ENCODE data around the gene ZNF385B.

ZNF385B gene

DNA sequence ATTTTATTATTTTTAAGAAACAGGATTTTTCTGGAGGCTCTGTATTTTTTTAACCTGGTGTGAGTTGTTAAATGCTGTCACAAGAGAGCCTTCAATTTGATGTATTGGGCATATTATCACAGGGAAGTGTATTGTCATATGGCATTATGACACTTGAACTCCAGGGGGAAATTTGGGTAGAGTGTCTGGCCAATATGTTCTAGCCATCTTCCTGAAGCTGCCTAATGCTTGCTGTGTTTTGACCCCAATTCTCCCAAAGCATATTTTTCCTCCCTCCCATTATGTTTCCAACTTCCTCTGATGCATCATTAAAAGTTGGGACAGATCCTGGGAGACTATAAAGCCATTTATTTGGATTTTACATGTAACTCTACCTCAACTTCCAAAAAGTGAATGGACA, 382.6 kb downstream of the ZNF385B start:
- TF ChIP-seq, protein P1, sequence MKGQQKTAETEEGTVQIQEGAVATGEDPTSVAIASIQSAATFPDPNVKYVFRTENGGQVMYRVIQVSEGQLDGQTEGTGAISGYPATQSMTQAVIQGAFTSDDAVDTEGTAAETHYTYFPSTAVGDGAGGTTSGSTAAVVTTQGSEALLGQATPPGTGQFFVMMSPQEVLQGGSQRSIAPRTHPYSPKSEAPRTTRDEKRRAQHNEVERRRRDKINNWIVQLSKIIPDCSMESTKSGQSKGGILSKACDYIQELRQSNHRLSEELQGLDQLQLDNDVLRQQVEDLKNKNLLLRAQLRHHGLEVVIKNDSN (IDR thresholded peaks at IDR 0.05): no peak
- TF ChIP-seq RAD21 (IDR thresholded peaks at IDR 0.05; ENCODE audit: low read depth): no peak
- TF ChIP-seq REST (IDR thresholded peaks at IDR 0.05; ENCODE audit: low read depth): no peak
- no peak for TF ChIP-seq NFIC (IDR thresholded peaks at IDR 0.05)
- no peak for TF ChIP-seq CREB1 (IDR thresholded peaks at IDR 0.05; ENCODE audit: low read depth)
- no peak for TF ChIP-seq YY1 (IDR thresholded peaks at IDR 0.05; ENCODE audit: low read depth)
- no peak for TF ChIP-seq TCF12 (IDR thresholded peaks at IDR 0.05; ENCODE audit: low read depth)
- TF ChIP-seq CEBPB (IDR thresholded peaks at IDR 0.05): no peak

- TF ChIP-seq ZBTB7A (IDR thresholded peaks at IDR 0.05; ENCODE audit: low read depth): no peak
- no peak for TF ChIP-seq TCF12 (IDR thresholded peaks at IDR 0.05; ENCODE audit: low read depth)
- no peak for TF ChIP-seq REST (IDR thresholded peaks at IDR 0.05; ENCODE audit: low read depth)
- no peak for TF ChIP-seq FOXM1 (IDR thresholded peaks at IDR 0.05; ENCODE audit: borderline replicate concordance, low read depth)
- no peak for TF ChIP-seq CEBPB (IDR thresholded peaks at IDR 0.05)
- no peak for TF ChIP-seq TEAD4 (IDR thresholded peaks at IDR 0.05)
- no peak for TF ChIP-seq MAX (IDR thresholded peaks at IDR 0.05)
- TF ChIP-seq EP300 (IDR thresholded peaks at IDR 0.05; ENCODE audit: borderline replicate concordance): no peak
- TF ChIP-seq, protein P1 (IDR thresholded peaks at IDR 0.05): no peak
- no peak for TF ChIP-seq NFIC (IDR thresholded peaks at IDR 0.05)
- no peak for TF ChIP-seq EGR1 (IDR thresholded peaks at IDR 0.05)
- no peak for TF ChIP-seq CREB1 (IDR thresholded peaks at IDR 0.05; ENCODE audit: low read depth)
- TF ChIP-seq TAF1 (IDR thresholded peaks at IDR 0.05; ENCODE audit: low read depth): no peak
- no peak for TF ChIP-seq RAD21 (IDR thresholded peaks at IDR 0.05; ENCODE audit: low read depth)
- TF ChIP-seq YY1 (IDR thresholded peaks at IDR 0.05; ENCODE audit: low read depth): no peak
Measured at GRCh38 chr2:179470992-179471391, 390.4 kb downstream of the ZNF385B start.

GRCh38 chr2:179470089-179470488, 391.3 kb downstream of the ZNF385B start:
- TF ChIP-seq TEAD4 (IDR thresholded peaks at IDR 0.05) (no peak), EP300 (IDR thresholded peaks at IDR 0.05; ENCODE audit: borderline replicate concordance) (no peak), MAX (IDR thresholded peaks at IDR 0.05) (no peak), ZBTB7A (IDR thresholded peaks at IDR 0.05; ENCODE audit: low read depth) (no peak), TAF1 (IDR thresholded peaks at IDR 0.05; ENCODE audit: low read depth) (no peak), REST (IDR thresholded peaks at IDR 0.05; ENCODE audit: low read depth) (no peak)
- TF ChIP-seq, protein P1 (IDR thresholded peaks at IDR 0.05): no peak

DNA sequence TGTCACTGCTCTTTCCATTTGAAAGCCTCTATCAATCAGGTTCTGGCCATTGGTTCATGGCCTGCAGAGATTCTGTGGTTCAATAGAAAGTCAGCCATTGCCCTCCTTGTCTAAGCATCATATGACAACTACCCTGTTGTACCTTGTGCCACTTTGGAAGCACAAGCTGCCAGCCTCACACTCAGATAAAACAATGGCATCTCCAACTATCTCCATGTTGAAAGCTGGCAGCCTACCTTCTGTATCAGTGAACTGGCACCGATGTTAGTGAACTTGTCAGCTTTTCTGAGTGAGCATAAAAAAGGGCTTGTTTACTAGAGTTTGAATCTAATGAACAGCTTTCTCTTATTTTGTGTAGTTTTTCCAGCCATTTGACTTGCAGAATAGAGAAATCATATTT, 393.5 kb downstream of the ZNF385B start:
- no peak for TF ChIP-seq ZBTB7A (IDR thresholded peaks at IDR 0.05; ENCODE audit: low read depth)
- TF ChIP-seq REST (IDR thresholded peaks at IDR 0.05; ENCODE audit: low read depth): no peak
- TF ChIP-seq CREB1 (IDR thresholded peaks at IDR 0.05; ENCODE audit: low read depth): no peak
- TF ChIP-seq MAX (IDR thresholded peaks at IDR 0.05): no peak
- TF ChIP-seq FOXM1 (IDR thresholded peaks at IDR 0.05; ENCODE audit: borderline replicate concordance, low read depth): no peak
- TF ChIP-seq TCF12 (IDR thresholded peaks at IDR 0.05; ENCODE audit: low read depth): no peak
- no peak for TF ChIP-seq EP300 (IDR thresholded peaks at IDR 0.05; ENCODE audit: borderline replicate concordance)
- TF ChIP-seq CEBPB (IDR thresholded peaks at IDR 0.05): no peak
- TF ChIP-seq, protein P1 (IDR thresholded peaks at IDR 0.05): no peak
- no peak for TF ChIP-seq TAF1 (IDR thresholded peaks at IDR 0.05; ENCODE audit: low read depth)
- no peak for TF ChIP-seq RAD21 (IDR thresholded peaks at IDR 0.05; ENCODE audit: low read depth)
- TF ChIP-seq YY1 (IDR thresholded peaks at IDR 0.05; ENCODE audit: low read depth): no peak
- TF ChIP-seq NFIC (IDR thresholded peaks at IDR 0.05): no peak
- no peak for TF ChIP-seq TEAD4 (IDR thresholded peaks at IDR 0.05)
- no peak for TF ChIP-seq EGR1 (IDR thresholded peaks at IDR 0.05)

Measured in Ishikawa (cell line).